H9 (cell line): ENCODE results near the gene STAB1. TPM values are rescaled to one million over a fixed set of nuclear protein-coding genes. Genes with fewer than 3 reads are reported as not detected.

ENCODE experiments used
- DNase-seq: peaks from one replicate; pipeline ENCODE4 v3.0.0-alpha.2; 2017
- H2AFZ ChIP-seq: one replicate; pipeline ENCODE4 v1.6.1; 2013; ENCODE audit warnings: mild to moderate bottlenecking, low read length, control low read depth, moderate library complexity
- H2AK5ac ChIP-seq: 2 replicates; pipeline ENCODE4 v1.6.1; 2013; ENCODE audit warnings: low read length, control low read depth, mixed read lengths; ENCODE audit not compliant: insufficient read length
- H2BK120ac ChIP-seq: one replicate; pipeline ENCODE4 v1.6.1; 2013; ENCODE audit warnings: low read depth, mild to moderate bottlenecking, low read length, control low read depth, inconsistent platforms; ENCODE audit not compliant: poor library complexity, severe bottlenecking
- H2BK12ac ChIP-seq: 2 replicates; pipeline ENCODE4 v1.6.1; 2013; ENCODE audit warnings: low read length, control low read depth, mixed read lengths, low read depth; ENCODE audit not compliant: insufficient read length
- H2BK15ac ChIP-seq: 2 replicates; pipeline ENCODE4 v1.6.1; 2013; ENCODE audit warnings: low read depth, low read length, control low read depth
- H2BK20ac ChIP-seq: one replicate; pipeline ENCODE4 v1.6.1; 2013; ENCODE audit warnings: low read depth, mild to moderate bottlenecking, low read length, control low read depth, inconsistent platforms; ENCODE audit not compliant: poor library complexity, severe bottlenecking
- H2BK5ac ChIP-seq: 2 replicates; pipeline ENCODE4 v1.6.1; 2013; ENCODE audit warnings: low read length, control low read depth, mixed read lengths; ENCODE audit not compliant: insufficient read length
- H3K14ac ChIP-seq: 2 replicates; pipeline ENCODE4 v1.6.1; 2013; ENCODE audit warnings: low read length, control low read depth; ENCODE audit not compliant: insufficient read depth
- H3K18ac ChIP-seq: 2 replicates; pipeline ENCODE4 v1.6.1; 2013; ENCODE audit warnings: low read depth, mild to moderate bottlenecking, mixed read lengths, low read length, control low read depth; ENCODE audit not compliant: insufficient read length
- H3K23ac ChIP-seq: 2 replicates; pipeline ENCODE4 v1.6.1; 2013; ENCODE audit warnings: low read length, control low read depth, mixed read lengths, low read depth; ENCODE audit not compliant: insufficient read length
- H3K23me2 ChIP-seq: 2 replicates; pipeline ENCODE4 v1.6.1; 2013; ENCODE audit warnings: low read depth, mild to moderate bottlenecking, mixed read lengths, low read length, control low read depth; ENCODE audit not compliant: insufficient read length, poor library complexity, severe bottlenecking
- H3K27ac ChIP-seq: 2 replicates; pipeline ENCODE4 v1.5.1; 2013; ENCODE audit warnings: low read length, control low read depth, mixed read lengths, low read depth; ENCODE audit not compliant: insufficient read length
- H3K27me3 ChIP-seq: 2 replicates; pipeline ENCODE4 v1.6.1; 2013; ENCODE audit warnings: low read length, control low read depth, inconsistent platforms; ENCODE audit not compliant: insufficient read depth
- H3K4ac ChIP-seq: 2 replicates; pipeline ENCODE4 v1.6.1; 2013; ENCODE audit warnings: low read depth, mild to moderate bottlenecking, control low read depth, inconsistent platforms, low read length, moderate library complexity
- H3K4me1 ChIP-seq: 2 replicates; pipeline ENCODE4 v1.6.1; 2013; ENCODE audit warnings: low read length, control low read depth, inconsistent platforms; ENCODE audit not compliant: insufficient read depth
- H3K4me2 ChIP-seq: 2 replicates; pipeline ENCODE4 v1.6.1; 2013; ENCODE audit warnings: low read length, control low read depth, mixed read lengths; ENCODE audit not compliant: insufficient read length, insufficient read depth
- H3K56ac ChIP-seq: 2 replicates; pipeline ENCODE4 v1.6.1; 2013; ENCODE audit warnings: low read depth, mild to moderate bottlenecking, mixed read lengths, low read length, control low read depth; ENCODE audit not compliant: insufficient read length
- H3K79me1 ChIP-seq: 2 replicates; pipeline ENCODE4 v1.6.1; 2013; ENCODE audit warnings: low read depth, mild to moderate bottlenecking, moderate library complexity, low read length, control low read depth, inconsistent platforms; ENCODE audit not compliant: insufficient read depth, poor library complexity, severe bottlenecking
- H3K79me2 ChIP-seq: 2 replicates; pipeline ENCODE4 v1.6.1; 2013; ENCODE audit warnings: low read length, control low read depth, inconsistent platforms; ENCODE audit not compliant: insufficient read depth
- H3K9ac ChIP-seq: 2 replicates; pipeline ENCODE4 v1.6.1; 2013; ENCODE audit warnings: low read length, control low read depth, mixed read lengths; ENCODE audit not compliant: insufficient read length; ENCODE audit errors: extremely low read depth
- H3K9me3 ChIP-seq: one replicate; pipeline ENCODE4 v1.6.1; 2013; ENCODE audit warnings: low read depth, low read length, inconsistent platforms; ENCODE audit not compliant: control insufficient read depth
- H3T11ph ChIP-seq: one replicate; pipeline ENCODE4 v1.6.1; 2013; ENCODE audit warnings: mild to moderate bottlenecking, low read length, control low read depth, inconsistent platforms
- H4K20me1 ChIP-seq: one replicate; pipeline ENCODE4 v1.6.1; 2013; ENCODE audit not compliant: control insufficient read depth, insufficient read length, insufficient read depth
- H4K5ac ChIP-seq: 2 replicates; pipeline ENCODE4 v1.6.1; 2013; ENCODE audit warnings: low read depth, mild to moderate bottlenecking, mixed read lengths, low read length, control low read depth; ENCODE audit not compliant: insufficient read length
- H4K8ac ChIP-seq: replicated peaks from 2 replicates; pipeline ENCODE4 v1.6.1; 2013; ENCODE audit warnings: low read length, control low read depth, mixed read lengths, low read depth; ENCODE audit not compliant: insufficient read length
- H4K91ac ChIP-seq: 2 replicates; pipeline ENCODE4 v1.6.1; 2013; ENCODE audit warnings: low read depth, mild to moderate bottlenecking, moderate library complexity, mixed read lengths, low read length, control low read depth; ENCODE audit not compliant: insufficient read length
- H3K27ac Mint-ChIP-seq, 3 experiments: 2 replicates in 2 of 3; 3 replicates in 1 of 3; pipeline ENCODE4 v1.8.0; 2020 to 2021; ENCODE audit warnings: mixed read lengths in 3 of 3, mild to moderate bottlenecking in 1 of 3, moderate library complexity in 1 of 3
- H3K27me3 Mint-ChIP-seq: 2 replicates; pipeline ENCODE4 v1.8.0; 2021; ENCODE audit warnings: low read depth, mild to moderate bottlenecking, moderate library complexity, mixed read lengths
- H3K36me3 Mint-ChIP-seq, 3 experiments: 2 replicates in 2 of 3; 3 replicates in 1 of 3; pipeline ENCODE4 v1.8.0; 2020 to 2021; ENCODE audit warnings: low read depth in 3 of 3, mixed read lengths in 3 of 3; ENCODE audit not compliant: insufficient read depth in 1 of 3
- H3K4me1 Mint-ChIP-seq, 2 experiments: 2 replicates each; pipeline ENCODE4 v1.8.0; 2020; ENCODE audit warnings: mixed read lengths in 2 of 2
- H3K4me3 Mint-ChIP-seq, 2 experiments: 2 replicates in 1 of 2; 3 replicates in 1 of 2; pipeline ENCODE4 v1.8.0; 2020 to 2021; ENCODE audit warnings: mild to moderate bottlenecking in 2 of 2, mixed read lengths in 2 of 2, moderate library complexity in 1 of 2
- H3K9me3 Mint-ChIP-seq, 2 experiments: 2 replicates in 1 of 2; 3 replicates in 1 of 2; pipeline ENCODE4 v1.8.0; 2020; ENCODE audit warnings: mild to moderate bottlenecking in 2 of 2, mixed read lengths in 2 of 2, moderate library complexity in 1 of 2
- CTCF ChIP-seq: fragments of 200-600 bp; sonication (generic); conservative IDR thresholded peaks from 3 replicates; pipeline ENCODE4 v1.8.0; 2021; ENCODE audit warnings: antibody characterized with exemption, mild to moderate bottlenecking
- WGBS: extraction: QIAGEN DNeasy Blood & Tissue Kit; methylation state at CpG from one replicate; pipeline ENCODE4 v1.1.7; 2013; ENCODE audit warnings: missing lambda C conversion rate, low lambda C conversion rate, mixed read lengths; ENCODE audit not compliant: insufficient read length; ENCODE audit errors: extremely low coverage; 5-methylcytosine and 5-hydroxymethylcytosine counted together
- total RNA-seq: library from RNA; stranded (reverse); gene quantifications from 2 replicates; pipeline ENCODE4 v1.2.1, GENCODE V29; 2021

Gene STAB1
- total RNA-seq, 1 experiment from 2014 or later, result 1.5 TPM

- no peak for TF ChIP-seq CTCF
These were observed 12.1 kb upstream of the STAB1 start for GRCh38 chr3:52483081-52483480.

More at GRCh38 chr3:52483081-52483480, 12.1 kb upstream of the STAB1 start:
- no peak overlapping the region for H4K91ac ChIP-seq
- H2BK5ac ChIP-seq, result no peak overlapping the region
- no peak overlapping the region for H3K23ac ChIP-seq
- H4K20me1 ChIP-seq, result no peaks in the 10 kb centered on the region
- H3K23me2 ChIP-seq, result no peaks in the 10 kb centered on the region
- H3K4me2 ChIP-seq, result no peak overlapping the region
- WGBS, result no CpG with 5 or more reads among the region's 14 CpGs
- no peaks in the 10 kb centered on the region for H3K9me3 Mint-ChIP-seq
- H3K79me2 ChIP-seq, result no peaks in the 10 kb centered on the region
- no peaks in the 10 kb centered on the region for H3K79me1 ChIP-seq
- no peak overlapping the region for H2BK15ac ChIP-seq
- no peaks in the 10 kb centered on the region for H3K27me3 ChIP-seq
- H2BK120ac ChIP-seq, result no peak overlapping the region
- H3K36me3 Mint-ChIP-seq, result peaks cover 41 to 92% (median 90%) of the 10 kb centered on the region in 3 experiments; a peak in 6 of 7 replicates
- H2BK12ac ChIP-seq, result no peak overlapping the region
- no peak overlapping the region for H3K27ac ChIP-seq
- H4K5ac ChIP-seq, result no peak overlapping the region
- H3K18ac ChIP-seq, result no peak overlapping the region
- H2BK20ac ChIP-seq, result no peak overlapping the region
- no peaks in the 10 kb centered on the region for H3K27me3 Mint-ChIP-seq
- H3K56ac ChIP-seq, result no peak overlapping the region
- H3K27ac Mint-ChIP-seq, result peak overlapping the region in 1 of 3 experiments; percentile 49; a peak in 2 of 7 replicates
- no peaks in the 10 kb centered on the region; a peak in 2 of 4 replicates for H3K4me1 Mint-ChIP-seq
- H3K9me3 ChIP-seq, result no peaks in the 10 kb centered on the region
- H3K9ac ChIP-seq, result no peak overlapping the region
- H2AFZ ChIP-seq, result no peak overlapping the region
- no peak overlapping the region for H3K4me3 Mint-ChIP-seq
- no peak overlapping the region for H4K8ac ChIP-seq
- H3T11ph ChIP-seq, result no peak overlapping the region
- H3K14ac ChIP-seq, result no peak overlapping the region
- no peaks in the 10 kb centered on the region for H3K4me1 ChIP-seq
- DNase-seq, result no peak
- H2AK5ac ChIP-seq, result no peak overlapping the region
- H3K4ac ChIP-seq, result no peak overlapping the region
